Rectal smooth muscle tissue (tissue), 1 donor: ENCODE measurements around the gene CDCP1.
"Not testable (repeated sequence)": the region's sequence is repeated elsewhere in the genome, so short reads cannot be mapped to it uniquely, and the experiment has no call there.

Experiments
- H3K27ac ChIP-seq: one replicate; pipeline ENCODE4 v1.7.0; 2013; ENCODE audit warnings: low read depth, low read length, inconsistent platforms
- H3K27me3 ChIP-seq: one replicate; pipeline ENCODE4 v1.7.0; 2013; ENCODE audit warnings: low read length; ENCODE audit not compliant: control insufficient read depth, insufficient read depth
- H3K36me3 ChIP-seq: one replicate; pipeline ENCODE4 v1.7.0; 2013; ENCODE audit warnings: low read length; ENCODE audit not compliant: control insufficient read depth, insufficient read depth
- H3K4me1 ChIP-seq: one replicate; pipeline ENCODE4 v1.7.0; 2013; ENCODE audit warnings: low read length; ENCODE audit not compliant: control insufficient read depth, insufficient read depth
- H3K4me3 ChIP-seq: one replicate; pipeline ENCODE4 v1.7.0; 2013; ENCODE audit warnings: low read length
- H3K9ac ChIP-seq: one replicate; pipeline ENCODE4 v1.7.0; 2013; ENCODE audit warnings: low read length

CDCP1 gene

GRCh38 chr3:45062697-45063070 lies 83.5 kb downstream of the CDCP1 start:
- H3K36me3 ChIP-seq = no peaks in the 10 kb centered on the region
- H3K9ac ChIP-seq = no peak overlapping the region
- no peak overlapping the region for H3K4me3 ChIP-seq
- no peaks in the 10 kb centered on the region for H3K4me1 ChIP-seq
- no peak overlapping the region for H3K27ac ChIP-seq
- no peaks in the 10 kb centered on the region for H3K27me3 ChIP-seq

- no peaks in the 10 kb centered on the region for H3K36me3 ChIP-seq
- no peaks in the 10 kb centered on the region for H3K4me1 ChIP-seq
- no peak overlapping the region for H3K9ac ChIP-seq
- H3K27me3 ChIP-seq = no peaks in the 10 kb centered on the region
- H3K27ac ChIP-seq = no peak overlapping the region
- H3K4me3 ChIP-seq = no peak overlapping the region
Measured at GRCh38 chr3:45060165-45060892, 85.8 kb downstream of the CDCP1 start.

GRCh38 chr3:45059132-45059531 lies 87.0 kb downstream of the CDCP1 start:
- H3K4me1 ChIP-seq = no peaks in the 10 kb centered on the region
- no peaks in the 10 kb centered on the region for H3K36me3 ChIP-seq
- H3K27me3 ChIP-seq = no peaks in the 10 kb centered on the region
- no peak overlapping the region for H3K9ac ChIP-seq
- H3K27ac ChIP-seq = no peak overlapping the region
- H3K4me3 ChIP-seq = no peak overlapping the region

- Histone ChIP-seq H3K27ac (no peak overlapping the region), H3K9ac (no peak overlapping the region), H3K36me3 (no peaks in the 10 kb centered on the region), H3K27me3 (no peaks in the 10 kb centered on the region), H3K4me3 (no peak overlapping the region), H3K4me1 (no peaks in the 10 kb centered on the region)
Measured at GRCh38 chr3:45057557-45057956, 88.6 kb downstream of the CDCP1 start.

GRCh38 chr3:45056608-45057301 lies 89.4 kb downstream of the CDCP1 start:
- Histone ChIP-seq H3K36me3 (no peaks in the 10 kb centered on the region), H3K9ac (no peak overlapping the region), H3K4me3 (no peak overlapping the region), H3K4me1 (no peaks in the 10 kb centered on the region), H3K27ac (no peak overlapping the region), H3K27me3 (no peaks in the 10 kb centered on the region)

GRCh38 chr3:45055411-45056143 lies 90.6 kb downstream of the CDCP1 start:
- H3K4me1 ChIP-seq = no peaks in the 10 kb centered on the region
- no peak overlapping the region for H3K27ac ChIP-seq
- no peak overlapping the region for H3K4me3 ChIP-seq
- no peak overlapping the region for H3K9ac ChIP-seq
- H3K27me3 ChIP-seq = no peaks in the 10 kb centered on the region
- H3K36me3 ChIP-seq = no peaks in the 10 kb centered on the region

- H3K27me3 ChIP-seq = no peaks in the 10 kb centered on the region
- no peak overlapping the region for H3K9ac ChIP-seq
- H3K4me1 ChIP-seq = no peaks in the 10 kb centered on the region
- no peak overlapping the region for H3K4me3 ChIP-seq
- no peak overlapping the region for H3K27ac ChIP-seq
- H3K36me3 ChIP-seq = no peaks in the 10 kb centered on the region
Measured at GRCh38 chr3:45055032-45055410, 91.2 kb downstream of the CDCP1 start.

- H3K4me1 ChIP-seq = no peaks in the 10 kb centered on the region
- no peak overlapping the region for H3K27ac ChIP-seq
Measured at GRCh38 chr3:45054196-45054857, 91.9 kb downstream of the CDCP1 start.

GRCh38 chr3:45053805-45054195 lies 92.4 kb downstream of the CDCP1 start:
- H3K4me1 ChIP-seq, H3K36me3 ChIP-seq, H3K4me3 ChIP-seq, H3K27ac ChIP-seq, H3K9ac ChIP-seq, H3K27me3 ChIP-seq: not testable (repeated sequence)

More at GRCh38 chr3:45054196-45054857, 91.9 kb downstream of the CDCP1 start:
- Histone ChIP-seq H3K36me3 (no peaks in the 10 kb centered on the region), H3K9ac (no peak overlapping the region), H3K27me3 (no peaks in the 10 kb centered on the region), H3K4me3 (no peak overlapping the region)

GRCh38 chr3:45051685-45052084 lies 94.5 kb downstream of the CDCP1 start:
- no peaks in the 10 kb centered on the region for H3K27me3 ChIP-seq
- no peak overlapping the region for H3K9ac ChIP-seq
- H3K36me3 ChIP-seq = no peaks in the 10 kb centered on the region
- H3K4me3 ChIP-seq = no peak overlapping the region
- H3K4me1 ChIP-seq = no peaks in the 10 kb centered on the region
- no peak overlapping the region for H3K27ac ChIP-seq

GRCh38 chr3:45049807-45050206 lies 96.4 kb downstream of the CDCP1 start:
- no peaks in the 10 kb centered on the region for H3K36me3 ChIP-seq
- no peaks in the 10 kb centered on the region for H3K27me3 ChIP-seq

GRCh38 chr3:45048244-45048643 lies 97.9 kb downstream of the CDCP1 start:
- Histone ChIP-seq H3K9ac (no peak overlapping the region), H3K4me1 (no peaks in the 10 kb centered on the region), H3K27me3 (no peaks in the 10 kb centered on the region), H3K27ac (no peak overlapping the region), H3K36me3 (no peaks in the 10 kb centered on the region), H3K4me3 (no peak overlapping the region)

More at GRCh38 chr3:45049807-45050206, 96.4 kb downstream of the CDCP1 start:
- Histone ChIP-seq H3K4me1 (no peaks in the 10 kb centered on the region), H3K4me3 (no peak overlapping the region), H3K27ac (no peak overlapping the region), H3K9ac (no peak overlapping the region)
